ENCODE measurements around the gene CSNK1D.

CSNK1D gene

DNA sequence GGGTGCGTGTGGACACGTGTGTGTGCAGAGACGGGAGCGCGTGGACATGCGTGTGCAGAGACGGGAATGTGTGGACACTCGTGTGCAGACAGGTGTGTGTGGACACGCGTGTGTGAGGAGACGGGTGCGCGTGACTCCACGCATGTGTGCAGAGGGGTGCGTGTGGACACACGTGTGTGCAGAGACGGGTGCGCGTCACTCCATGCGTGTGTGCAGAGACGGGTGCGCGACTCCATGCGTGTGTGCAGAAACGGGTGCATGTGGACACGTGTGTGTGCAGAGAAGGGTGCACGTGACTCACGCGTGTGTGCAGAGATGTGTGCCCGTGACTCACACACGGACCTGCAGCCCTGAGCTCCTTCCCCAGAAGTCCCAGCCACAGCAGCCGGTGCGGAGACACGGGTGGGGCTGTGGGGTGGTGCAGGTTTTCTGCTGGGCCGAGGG, 46.1 kb upstream of the CSNK1D start:
- no peak for TF ChIP-seq CTCF (IDR thresholded peaks at IDR 0.05; ENCODE audit: borderline replicate concordance, insufficient read depth, low read depth, low read length)
- H3K4me3 ChIP-seq (ENCODE audit: low read depth, low read length) = no peak overlapping the region

DNA sequence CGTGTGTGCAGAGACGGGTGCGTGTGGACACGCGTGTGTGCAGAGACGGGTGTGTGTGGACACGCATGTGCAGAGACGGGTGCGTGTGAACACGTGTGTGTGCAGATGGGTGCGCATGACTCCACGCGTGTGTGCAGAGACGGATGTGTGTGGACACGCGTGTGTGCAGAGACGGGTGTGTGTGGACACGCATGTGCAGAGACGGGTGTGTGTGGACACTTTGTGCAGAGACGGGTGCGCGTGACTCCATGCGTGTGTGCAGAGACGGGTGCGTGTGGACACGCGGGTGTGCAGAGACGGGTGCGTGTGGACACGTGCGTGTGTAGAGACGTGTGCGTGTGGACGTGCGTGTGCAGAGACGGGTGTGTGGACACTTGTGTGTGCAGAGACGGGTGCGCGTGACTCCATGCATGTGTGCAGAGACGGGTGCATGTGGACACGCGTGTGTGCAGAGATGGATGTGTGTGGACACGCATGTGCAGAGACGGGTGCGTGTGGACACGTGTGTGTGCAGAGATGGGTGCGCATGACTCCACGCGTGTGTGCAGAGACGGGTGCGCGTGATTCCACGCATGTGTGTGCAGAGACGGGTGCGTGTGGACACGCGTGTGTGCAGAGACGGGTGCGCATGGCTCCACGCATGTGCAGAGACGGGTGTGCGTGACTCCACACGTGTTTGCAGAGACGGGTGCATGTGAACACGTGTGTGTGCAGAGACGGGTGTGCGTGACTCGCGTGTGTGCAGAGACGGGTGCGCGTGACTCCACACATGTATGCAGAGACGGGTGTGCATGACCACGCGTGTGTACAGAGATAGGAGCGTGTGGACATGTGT, 45.5 kb upstream of the CSNK1D start:
- no peak overlapping the region for H3K4me3 ChIP-seq (ENCODE audit: low read depth, low read length)
- no peak for TF ChIP-seq CTCF (IDR thresholded peaks at IDR 0.05; ENCODE audit: borderline replicate concordance, insufficient read depth, low read depth, low read length)

DNA sequence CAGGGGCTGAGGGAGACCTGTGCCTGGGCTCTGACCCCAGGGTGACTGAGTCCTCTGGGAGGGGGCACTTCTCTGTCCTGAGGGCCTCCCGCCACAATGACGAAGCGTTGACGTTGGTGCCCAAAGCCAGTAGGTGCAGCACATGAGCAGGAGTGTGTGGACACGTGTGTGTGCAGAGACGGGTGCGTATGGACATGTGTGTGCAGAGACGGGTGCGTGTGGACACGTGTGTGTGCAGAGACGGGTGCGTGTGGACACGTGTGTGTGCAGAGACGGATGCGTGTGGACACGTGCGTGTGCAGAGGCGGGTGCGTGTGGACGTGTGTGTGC, 44.6 kb upstream of the CSNK1D start:
- no peak overlapping the region for H3K4me3 ChIP-seq (ENCODE audit: low read depth, low read length)
- no peak for TF ChIP-seq CTCF (IDR thresholded peaks at IDR 0.05; ENCODE audit: borderline replicate concordance, insufficient read depth, low read depth, low read length)

DNA sequence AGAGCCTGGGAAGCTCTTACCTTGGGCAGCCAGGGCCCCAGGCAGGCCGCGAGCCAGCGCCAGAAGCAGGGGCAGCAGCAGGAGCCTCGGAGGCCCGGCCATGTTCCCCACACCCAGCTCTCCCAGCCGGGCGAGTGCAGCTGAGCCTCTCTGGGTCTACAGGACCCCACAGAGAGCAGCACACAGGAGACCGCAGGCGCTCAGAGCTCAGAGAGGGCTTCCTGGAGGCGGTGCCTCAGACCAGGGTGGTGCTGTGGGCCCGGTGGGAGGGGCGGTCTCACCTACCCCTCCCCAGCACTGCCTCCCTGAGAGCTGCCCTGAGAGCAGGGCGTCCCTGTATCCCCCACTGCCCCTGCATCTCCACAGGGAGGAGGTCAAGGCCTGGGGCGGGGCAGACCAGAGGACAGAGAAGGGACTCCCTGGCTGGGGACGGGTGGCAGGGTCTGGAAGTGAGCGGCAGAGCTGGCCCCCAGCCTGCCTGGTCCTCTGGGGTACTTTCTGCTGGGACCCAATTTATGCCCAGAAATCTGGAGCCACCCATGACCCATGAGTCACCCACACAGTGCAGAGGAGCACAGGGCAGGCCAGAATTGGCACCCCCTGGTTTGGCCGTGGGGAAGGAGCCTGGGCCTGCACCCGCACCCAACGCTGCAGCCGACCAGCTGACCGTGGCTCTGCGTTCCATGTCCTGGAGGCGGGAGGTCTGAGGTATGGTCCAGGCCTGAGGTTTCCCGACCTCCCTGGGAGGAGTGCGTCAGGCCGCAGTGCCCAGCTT, 44.1 kb upstream of the CSNK1D start, which contains the start of gene CD7:
Gene CD7, minus strand, starts transcription at position 215 of the 775 bp plus-strand sequence. Its CDS starts 113 bp downstream, at position 102.
- no peak within 1 kb of the TSS for H3K4me3 ChIP-seq (ENCODE audit: low read depth, low read length)
- no peak for TF ChIP-seq CTCF (IDR thresholded peaks at IDR 0.05; ENCODE audit: borderline replicate concordance, insufficient read depth, low read depth, low read length)

DNA sequence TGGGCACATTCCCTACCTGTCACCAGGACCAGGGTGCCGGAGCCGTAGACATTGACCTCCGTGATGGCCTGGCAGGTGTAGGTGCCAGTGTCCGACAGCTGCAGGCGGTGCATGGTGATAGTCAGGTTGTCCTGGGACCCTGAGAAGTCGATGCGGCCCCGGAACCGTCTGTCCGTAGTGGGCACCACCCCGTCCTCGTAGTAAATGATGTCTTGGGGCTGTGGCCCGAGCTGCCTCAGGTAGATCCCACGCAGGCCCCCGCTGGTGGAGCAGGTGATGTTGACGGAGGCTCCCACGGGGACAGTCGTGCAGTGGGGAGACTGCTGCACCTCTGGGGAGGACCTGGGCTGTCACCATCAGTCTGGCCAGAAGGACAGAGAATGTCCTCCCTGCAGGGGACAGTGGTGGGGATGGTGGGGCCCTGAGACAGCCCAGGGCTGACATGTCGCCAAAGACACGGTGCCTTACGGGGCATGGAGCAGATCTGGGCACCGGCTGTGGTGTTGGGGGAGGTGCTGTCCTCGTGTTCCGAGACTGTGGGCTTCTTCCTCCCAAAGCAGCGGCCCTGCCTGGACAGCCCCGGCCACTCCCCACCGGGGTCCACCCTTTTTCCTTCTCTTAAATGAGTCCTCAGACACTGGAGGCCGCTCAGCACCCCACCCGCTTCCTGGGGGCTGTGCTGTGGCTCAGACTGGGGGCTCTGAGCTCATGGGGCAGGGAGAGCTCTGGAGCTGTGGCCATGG, 43.3 kb upstream of the CSNK1D start:
- H3K4me3 ChIP-seq (ENCODE audit: low read depth, low read length) = no peak overlapping the region
- no peak for TF ChIP-seq CTCF (IDR thresholded peaks at IDR 0.05; ENCODE audit: borderline replicate concordance, insufficient read depth, low read depth, low read length)

DNA sequence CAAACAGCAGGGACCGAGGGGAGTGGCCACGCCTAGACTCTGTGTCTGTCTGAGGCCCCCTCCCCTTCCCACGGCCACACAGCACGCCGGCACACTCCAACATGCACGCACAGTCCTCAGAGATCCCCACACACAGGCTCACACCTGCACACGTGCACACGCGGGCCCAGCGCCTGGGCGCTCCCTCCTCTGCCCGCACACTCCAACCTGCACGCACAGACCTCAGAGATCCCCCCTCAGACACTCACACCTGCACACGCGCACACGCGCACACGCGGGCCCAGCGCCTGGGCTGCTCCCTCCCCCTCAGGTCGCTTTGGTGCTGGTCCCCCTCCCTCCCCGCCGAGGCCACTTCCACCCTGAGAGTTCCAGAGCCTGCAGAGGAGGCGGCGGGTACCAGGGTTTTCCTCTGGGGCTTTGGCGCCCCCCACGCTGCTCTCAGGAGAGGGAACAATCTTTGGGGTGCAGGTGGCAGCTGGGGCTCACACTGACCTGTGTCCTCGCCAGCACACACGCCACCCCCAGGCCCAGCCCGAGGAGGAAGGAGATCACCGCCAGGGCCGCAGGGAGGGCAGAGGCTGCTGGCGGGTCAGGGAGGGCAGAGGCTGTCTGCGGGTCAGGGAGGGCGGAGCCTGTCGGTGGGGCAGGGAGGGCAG, 42.3 kb upstream of the CSNK1D start:
- H3K4me3 ChIP-seq (ENCODE audit: low read depth, low read length) = no peak overlapping the region
- TF ChIP-seq CTCF (IDR thresholded peaks at IDR 0.05; ENCODE audit: borderline replicate concordance, insufficient read depth, low read depth, low read length) = no peak
